OCI-M2 (cell line): ENCODE data around the gene EOLA1.
"Not testable (repeated sequence)": the region's sequence is repeated elsewhere in the genome, so short reads cannot be mapped to it uniquely, and the experiment has no call there.

ENCODE experiments used
- DNase-seq: peaks from one replicate; lab custom pipeline; 2025; ENCODE audit not compliant: unreplicated experiment; lab: John Stamatoyannopoulos, UW

Gene EOLA1

DNA sequence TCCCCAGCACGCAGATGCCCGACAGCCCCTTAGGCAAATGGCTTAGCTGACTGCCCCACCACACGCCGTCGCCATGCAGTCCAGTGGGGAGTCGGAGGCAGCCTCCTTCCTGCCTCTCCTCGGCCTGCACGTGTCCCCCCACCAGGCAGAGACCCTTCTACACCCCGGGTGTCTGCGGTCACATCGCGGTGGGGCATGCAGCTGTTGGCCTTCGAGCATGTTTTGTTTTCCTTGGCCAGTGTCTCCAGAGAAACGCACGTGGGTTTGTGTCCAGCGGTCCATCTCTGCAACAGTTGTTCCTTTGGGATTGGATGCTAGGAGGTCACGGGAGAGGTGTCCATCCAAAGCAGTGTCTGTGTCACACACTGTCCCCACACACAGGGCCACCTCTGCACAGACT lies 54.4 kb downstream of the EOLA1 start, which contains the start of gene HSFX2:
HSFX2 (minus strand) TSS at position 101 of the 400 bp plus-strand sequence. CDS start 614 bp downstream, outside the sequence.
- DNase-seq, result not testable (repeated sequence)

DNA sequence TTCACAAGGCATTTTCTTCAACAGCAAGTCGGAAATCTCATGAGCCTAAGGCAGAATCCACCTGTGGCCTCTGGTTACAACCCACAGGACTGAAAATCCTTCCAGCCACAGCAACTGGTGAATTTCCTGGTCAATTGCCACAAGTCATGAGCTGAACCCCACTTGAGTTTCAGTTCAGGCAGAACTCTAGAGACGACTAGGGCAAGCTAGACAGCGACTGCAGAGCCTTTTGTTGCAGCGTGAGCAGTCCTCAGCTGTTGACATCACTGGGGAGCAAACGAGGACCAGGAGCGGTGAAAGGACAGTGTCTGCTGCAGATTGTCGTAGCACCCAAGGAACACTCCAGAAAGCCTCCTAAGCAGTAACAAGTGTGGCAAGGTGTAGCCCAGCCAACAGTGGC lies 55.1 kb downstream of the EOLA1 start:
- not testable (repeated sequence) for DNase-seq
